GM21526 (cell line): ENCODE data around the gene GUCA1C.

Source experiments
- ATAC-seq: cut with Tn5 transposase; IDR thresholded peaks from one replicate; pipeline ENCODE4 v1.9.1; 2021; ENCODE audit warnings: moderate library complexity; ENCODE audit not compliant: unreplicated experiment, low FRiP score

Gene GUCA1C, protein sequence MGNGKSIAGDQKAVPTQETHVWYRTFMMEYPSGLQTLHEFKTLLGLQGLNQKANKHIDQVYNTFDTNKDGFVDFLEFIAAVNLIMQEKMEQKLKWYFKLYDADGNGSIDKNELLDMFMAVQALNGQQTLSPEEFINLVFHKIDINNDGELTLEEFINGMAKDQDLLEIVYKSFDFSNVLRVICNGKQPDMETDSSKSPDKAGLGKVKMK

DNA sequence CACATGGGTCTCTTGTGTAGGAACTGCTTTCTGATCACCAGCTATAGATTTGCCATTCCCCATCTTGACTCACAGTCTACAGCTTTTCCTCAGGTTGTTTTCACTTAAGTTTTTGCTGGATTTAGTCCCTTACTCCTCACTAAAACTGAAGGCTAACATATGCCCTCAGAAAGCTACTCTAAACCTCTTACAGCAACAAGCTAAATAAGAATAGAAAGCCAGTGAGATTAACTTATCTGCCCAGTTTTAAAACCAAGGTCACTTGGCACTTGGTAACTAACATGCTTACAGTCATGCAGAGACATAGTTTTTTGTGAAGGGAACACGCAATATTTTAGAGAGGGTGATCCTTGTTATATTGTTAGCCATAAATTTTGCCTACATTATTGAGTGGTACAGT, at the start of gene GUCA1C:
TSS of gene GUCA1C (minus strand) at position 180 of the 400 bp plus-strand sequence. CDS start at position 63, 117 bp downstream.
- no peak for ATAC-seq

DNA sequence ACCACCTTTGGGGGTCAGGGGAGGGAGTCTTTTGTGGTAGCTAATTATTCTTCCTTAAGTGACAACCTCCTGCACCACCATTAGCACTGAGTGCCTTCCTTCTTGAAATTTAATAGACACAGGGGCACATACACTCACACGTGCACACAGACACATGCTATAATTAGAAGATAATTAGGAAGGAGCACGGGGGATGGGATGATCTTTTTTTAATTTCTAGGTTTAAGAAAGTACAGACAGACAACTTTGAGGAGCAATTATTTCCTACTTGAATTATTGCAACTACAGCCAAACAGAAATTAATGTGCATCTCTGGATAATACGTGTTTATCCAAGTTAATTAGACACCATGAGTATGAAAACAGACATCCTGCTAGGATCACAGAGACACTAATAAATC, 44.8 kb upstream of the GUCA1C start:
- no peak for ATAC-seq

DNA sequence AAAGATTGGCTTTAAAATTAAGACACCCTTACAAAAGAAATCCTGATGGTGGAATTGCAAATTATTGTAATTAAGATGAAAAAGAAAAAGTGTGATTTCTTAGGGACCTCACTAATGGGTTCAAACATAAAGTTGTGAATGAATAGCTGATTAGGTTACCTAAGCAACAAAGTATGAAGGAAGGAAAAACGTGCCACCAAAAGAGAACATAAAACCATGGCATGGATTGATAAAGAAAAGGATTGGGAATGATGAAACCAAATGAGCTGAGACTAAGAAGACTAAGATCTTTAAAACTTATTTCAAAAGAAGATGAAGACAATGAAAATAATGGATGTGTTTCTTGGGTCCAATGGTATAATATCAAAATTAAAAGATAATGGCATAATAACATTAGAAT, 32.2 kb upstream of the GUCA1C start:
- no peak for ATAC-seq

- ATAC-seq: no peak
Observed at GRCh38 chr3:108983051-108983450, 29.4 kb upstream of the GUCA1C start.

DNA sequence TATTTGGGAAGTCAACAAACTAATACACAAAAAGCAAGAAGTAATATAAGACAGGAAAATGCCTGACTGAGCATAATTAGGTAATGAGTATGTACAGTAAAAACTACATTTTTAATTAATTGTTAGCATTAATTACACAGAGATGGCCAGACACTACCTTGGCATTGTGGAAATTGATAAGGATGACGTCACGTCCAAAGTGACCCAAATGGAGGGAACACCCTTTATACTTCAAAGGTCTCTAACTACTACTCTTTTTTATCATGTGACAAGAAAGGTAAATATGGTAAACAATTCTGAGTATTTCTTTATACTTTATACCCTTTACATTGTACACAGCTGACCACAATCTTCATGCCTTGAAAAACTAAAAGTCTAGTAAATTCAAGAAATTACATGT, 22.4 kb upstream of the GUCA1C start:
- ATAC-seq: no peak

GRCh38 chr3:108973019-108973418, 19.3 kb upstream of the GUCA1C start:
- ATAC-seq: no peak

DNA sequence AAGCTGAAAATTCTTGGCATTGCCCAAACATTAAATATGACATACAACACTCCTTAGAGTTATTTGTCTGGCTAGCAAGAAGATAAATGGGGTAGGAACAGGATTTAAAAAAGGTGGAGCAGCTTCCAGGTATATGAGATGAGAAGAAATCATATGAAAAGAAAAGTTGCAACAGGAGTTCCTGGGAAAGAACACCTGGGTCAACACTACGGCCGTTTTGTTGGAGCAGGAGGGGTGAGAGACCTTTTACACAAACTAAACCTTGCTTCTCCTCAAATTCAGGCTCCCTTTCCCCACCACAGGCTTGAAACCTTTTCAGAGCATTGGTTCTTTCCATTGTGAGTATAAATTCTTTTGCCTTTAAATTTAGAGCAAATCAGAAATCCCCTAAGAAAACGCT, 18.8 kb upstream of the GUCA1C start:
- ATAC-seq: no peak

DNA sequence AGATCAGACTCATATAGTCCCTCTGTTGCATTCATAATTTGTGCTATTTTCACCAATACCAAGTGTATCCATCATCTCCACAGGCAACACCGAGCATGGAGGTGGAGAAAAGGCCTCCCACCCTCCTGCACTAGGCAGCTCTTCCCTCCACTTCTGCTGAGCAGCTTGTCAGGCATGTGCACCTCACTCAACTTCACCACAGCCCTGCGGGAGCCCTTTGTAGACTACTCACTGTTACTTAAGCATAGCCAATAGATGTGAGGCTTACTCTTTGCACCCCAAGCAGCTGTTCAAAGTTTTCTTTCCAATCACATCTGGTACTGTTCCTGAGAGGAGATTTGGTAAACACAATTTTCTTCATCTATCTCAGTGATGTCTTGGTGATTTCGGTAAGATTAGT, 16.9 kb upstream of the GUCA1C start:
- no peak for ATAC-seq

DNA sequence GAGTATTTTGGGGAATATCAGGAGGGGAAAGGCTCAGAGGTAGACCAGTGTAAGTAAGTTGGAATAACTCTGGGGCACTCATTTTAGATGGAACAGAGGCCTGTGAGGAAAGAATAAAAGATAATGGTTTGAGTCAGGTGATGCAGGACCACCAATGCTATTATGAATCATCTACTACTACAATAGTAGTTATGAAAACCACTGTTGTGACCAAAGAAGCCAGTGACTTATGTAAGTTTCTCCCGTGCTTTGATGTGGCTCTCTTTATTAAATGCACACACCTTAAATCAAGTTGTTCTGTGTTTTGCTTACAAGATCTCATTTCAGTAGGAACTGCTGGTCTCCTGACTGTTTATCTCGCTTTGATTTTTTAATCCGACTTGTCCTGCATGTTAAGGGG, 13.1 kb upstream of the GUCA1C start:
- no peak for ATAC-seq

DNA sequence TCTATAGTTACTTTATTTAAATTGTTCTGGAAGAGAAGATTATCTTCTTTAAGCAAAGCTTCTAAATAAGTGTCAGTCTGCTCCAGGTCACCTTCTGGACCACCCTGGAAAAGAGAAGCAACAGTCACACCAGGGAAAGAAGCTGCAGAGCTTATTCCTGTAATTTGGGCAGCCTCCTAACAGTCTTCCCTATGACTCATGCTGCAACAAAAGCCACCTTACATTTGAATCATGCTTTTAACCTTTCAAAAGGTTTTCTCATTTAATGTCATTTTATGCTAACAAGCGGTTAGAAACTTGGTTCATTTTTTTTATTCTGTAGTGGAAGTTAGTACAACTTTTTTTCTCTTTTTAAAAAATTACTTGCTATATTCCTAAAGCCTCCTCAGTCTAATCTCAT, 5.3 kb upstream of the GUCA1C start:
- ATAC-seq: no peak

- ATAC-seq: no peak
Observed at GRCh38 chr3:108953210-108953609, 469 bp downstream of the GUCA1C start.

DNA sequence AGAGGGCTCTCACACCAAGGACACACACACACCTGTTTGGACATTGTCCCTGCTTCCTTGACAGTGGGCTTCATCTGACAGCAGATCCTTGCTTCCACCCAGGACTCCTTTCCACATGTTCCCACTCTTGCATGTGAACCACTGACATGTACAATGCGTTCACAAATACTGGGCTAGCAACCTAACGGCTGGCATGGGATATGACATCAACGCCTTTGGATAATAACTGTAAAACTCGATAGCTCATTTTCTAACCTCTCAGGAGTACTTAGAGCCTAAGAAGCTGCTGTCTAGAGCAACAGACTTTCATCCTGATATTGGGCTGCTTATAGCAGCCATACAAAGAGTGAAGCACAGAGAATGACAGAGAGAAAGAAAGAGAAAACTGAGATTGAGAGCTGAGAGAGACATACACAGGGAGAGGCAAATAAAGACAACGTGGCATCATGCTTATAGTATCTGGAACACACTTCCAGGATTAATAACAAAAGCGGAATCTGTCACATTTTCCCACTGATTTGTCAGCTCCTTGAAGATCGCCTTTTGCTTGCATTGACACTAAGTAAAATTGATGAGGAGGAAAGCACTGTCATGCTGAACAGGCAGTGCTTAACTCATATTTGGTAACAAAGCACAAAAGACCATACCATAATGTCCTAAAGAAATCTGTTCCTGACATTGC, 1.7 kb downstream of the GUCA1C start:
- no peak for ATAC-seq

DNA sequence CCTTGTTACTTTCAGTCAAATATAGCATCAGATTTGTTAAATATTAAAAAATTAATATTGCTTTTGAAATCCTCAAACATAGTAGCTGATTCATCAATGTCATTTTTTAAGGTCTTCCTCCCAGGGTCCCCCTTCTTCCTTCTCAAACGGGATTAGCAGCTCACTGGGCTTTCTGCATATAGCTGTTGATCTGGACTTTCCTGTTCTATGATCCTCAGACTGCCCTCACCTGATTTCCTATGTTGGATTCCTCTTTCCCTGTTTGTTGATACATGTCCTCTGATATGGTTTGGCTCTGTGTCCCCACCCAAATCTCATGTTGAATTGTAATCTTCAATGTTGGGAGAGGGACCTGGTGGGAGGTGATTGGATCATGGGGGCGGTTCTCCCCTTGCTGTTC, 5.8 kb downstream of the GUCA1C start:
- ATAC-seq: no peak

DNA sequence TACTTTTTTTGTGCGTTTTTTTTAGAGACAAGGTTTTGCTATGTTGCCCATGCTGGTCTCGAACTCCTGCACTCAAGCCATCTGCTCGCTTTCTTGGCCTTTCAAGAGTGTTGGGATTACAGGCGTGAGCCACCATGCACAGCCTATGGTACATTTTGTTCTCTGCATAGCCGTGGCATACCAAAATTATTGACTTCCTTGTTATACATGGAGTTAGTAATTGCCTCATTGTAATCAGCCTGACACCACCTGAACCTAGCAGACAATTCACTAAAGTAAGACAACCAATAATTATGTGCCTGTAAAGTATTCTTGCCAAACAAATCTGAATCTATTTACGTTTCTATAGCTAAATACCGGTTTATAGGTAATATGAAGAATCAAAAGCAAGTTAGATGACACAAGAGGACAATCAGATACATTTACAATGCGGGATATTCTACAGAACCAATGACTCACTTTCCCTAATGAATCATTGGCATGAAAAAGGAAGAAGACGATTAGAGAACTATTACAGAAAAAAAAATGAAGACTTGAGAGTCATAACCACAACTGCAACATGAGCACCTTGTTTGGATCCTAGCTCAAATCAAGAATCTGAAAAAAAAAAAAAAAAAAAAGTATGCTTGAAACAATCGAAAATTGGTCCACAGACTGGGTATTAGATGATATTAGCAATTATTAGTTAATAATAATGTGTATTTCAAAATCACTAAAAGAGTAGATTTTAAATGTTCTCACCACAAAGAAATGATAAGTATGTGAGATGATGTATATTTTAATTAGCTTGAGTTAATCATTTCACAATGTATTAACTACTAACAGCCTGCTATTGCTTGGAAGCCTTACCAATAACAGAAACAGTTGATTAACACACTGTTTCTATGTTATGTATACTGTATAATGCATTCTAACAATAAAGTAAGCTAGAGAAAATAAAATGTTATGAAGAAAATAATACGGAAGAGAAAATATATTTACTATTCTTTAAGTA, 7.1 kb downstream of the GUCA1C start:
- no peak for ATAC-seq

DNA sequence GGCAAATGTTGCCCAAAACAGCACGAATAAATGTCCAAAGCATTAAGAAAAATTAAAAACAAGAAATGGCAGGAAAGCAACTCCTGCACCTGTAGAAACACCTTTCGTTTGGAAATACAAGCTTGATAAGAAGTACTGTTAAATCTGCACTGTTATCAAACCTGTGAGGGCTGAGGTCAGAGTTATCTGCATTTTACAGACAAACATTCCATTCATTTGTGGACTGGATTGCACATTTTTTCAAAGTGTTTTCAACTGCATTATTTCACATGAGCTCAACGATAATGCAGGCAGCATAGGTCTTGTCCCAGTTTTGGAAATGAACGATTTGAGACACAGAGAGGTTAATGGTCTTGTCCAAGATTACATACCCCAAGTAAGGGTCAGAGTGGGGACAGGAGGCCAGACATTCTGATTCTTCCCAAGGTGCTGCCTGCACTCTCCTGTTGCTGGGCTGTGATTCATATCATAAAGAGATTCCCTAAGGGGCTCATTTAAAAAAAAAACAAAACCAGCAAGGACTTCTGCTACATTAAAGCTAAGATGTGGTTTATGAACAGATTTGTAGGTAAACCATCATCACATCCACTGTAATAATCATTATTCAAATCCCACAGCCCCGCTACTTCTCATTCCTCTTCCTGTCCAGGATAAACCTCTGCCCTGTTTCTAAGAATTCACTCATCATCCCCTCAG, 13.0 kb downstream of the GUCA1C start:
- no peak for ATAC-seq

GRCh38 chr3:108940166-108940565, 13.5 kb downstream of the GUCA1C start:
- no peak for ATAC-seq

GRCh38 chr3:108936924-108937689, 16.6 kb downstream of the GUCA1C start:
- no peak for ATAC-seq

DNA sequence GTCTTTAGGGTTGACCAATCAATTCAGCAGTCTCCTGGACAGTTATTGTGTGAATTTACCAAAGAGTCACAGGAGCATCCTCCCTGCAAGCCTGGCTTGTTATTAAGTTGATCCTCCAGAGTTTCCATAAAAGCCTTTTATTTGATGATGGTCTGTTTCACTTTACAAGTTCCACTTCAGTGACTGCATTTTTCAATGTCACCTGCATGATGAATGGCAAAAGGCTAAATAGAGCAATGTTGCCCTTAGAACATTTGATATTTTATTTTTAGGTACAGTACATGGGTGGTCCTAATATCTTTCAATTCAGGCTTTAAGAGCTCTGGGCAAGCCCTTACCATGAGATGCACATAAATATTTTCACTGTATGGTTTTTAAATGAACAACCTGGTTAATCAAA, 22.6 kb downstream of the GUCA1C start:
- no peak for ATAC-seq

DNA sequence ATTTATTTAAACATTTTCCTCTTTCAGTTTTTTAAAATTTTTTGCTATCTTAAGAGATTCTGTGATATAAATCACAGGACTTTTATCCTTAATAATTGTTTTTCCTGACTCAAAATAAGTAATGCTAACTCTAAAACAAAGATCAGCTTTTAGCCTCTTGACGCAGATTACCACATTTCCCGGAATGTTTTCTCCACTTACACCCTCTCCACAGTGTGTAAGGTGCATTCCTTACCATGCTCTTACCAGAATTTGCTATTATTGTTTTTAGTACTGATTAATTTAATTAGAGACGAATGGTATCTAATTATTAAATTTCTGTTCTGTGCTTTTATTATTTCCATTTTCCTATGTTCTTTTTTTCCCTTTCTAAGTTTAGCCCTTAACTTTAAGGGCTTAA, 34.8 kb downstream of the GUCA1C start:
- no peak for ATAC-seq
